Activated CD8-positive, alpha-beta memory T cell treated with anti-CD3 and anti-CD28 coated beads, Interleukin-2, amount 50 U/mL, for 24 hours (primary cell): ENCODE data around the gene REEP5.
"Not testable (repeated sequence)": the region's sequence is repeated elsewhere in the genome, so short reads cannot be mapped to it uniquely, and the experiment has no call there.

Experiments
- DNase-seq: peaks from one replicate; pipeline ENCODE4 v3.0.0-alpha.2; 2020; ENCODE audit errors: extremely low read depth

The REEP5 gene

DNA sequence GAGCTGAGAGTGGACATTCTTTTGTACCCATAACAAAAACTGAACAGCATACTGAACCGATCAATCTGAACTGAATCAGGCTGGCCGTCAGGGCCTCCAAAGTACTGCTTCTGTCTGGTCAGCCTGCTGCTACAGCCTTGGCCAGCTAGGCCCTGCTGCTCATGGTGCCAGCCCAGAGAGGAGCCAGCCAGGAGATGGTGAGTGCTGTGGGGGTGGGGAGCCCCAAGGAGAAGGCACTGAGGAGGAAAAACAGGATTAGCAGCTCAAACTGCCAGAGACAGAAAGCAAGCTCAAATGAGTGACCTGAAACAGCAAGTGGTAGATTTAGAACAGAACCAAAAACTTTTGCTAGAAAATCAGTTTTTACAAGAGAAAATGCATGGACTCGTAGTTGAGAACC, 37.0 kb downstream of the REEP5 start:
- DNase-seq = no peak

DNA sequence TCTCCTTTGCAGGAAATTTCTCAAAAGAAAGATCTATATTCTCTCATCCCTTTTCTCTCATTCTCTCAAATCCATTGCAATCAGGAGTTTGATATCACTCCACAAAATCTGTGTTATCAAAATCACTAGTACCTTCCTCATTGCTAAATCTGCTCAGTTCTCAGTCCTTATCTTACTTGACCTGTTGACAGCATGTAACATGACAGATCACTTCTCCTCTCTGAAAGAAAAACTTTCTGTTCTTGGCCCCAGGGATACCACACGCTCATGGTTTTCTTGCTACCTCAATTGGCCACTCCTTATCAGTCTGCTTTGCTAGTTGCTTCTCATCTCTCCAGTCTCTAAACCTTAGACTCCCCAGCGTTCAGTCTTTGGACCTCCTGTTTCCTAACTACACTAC, 38.8 kb downstream of the REEP5 start:
- DNase-seq = no peak

DNA sequence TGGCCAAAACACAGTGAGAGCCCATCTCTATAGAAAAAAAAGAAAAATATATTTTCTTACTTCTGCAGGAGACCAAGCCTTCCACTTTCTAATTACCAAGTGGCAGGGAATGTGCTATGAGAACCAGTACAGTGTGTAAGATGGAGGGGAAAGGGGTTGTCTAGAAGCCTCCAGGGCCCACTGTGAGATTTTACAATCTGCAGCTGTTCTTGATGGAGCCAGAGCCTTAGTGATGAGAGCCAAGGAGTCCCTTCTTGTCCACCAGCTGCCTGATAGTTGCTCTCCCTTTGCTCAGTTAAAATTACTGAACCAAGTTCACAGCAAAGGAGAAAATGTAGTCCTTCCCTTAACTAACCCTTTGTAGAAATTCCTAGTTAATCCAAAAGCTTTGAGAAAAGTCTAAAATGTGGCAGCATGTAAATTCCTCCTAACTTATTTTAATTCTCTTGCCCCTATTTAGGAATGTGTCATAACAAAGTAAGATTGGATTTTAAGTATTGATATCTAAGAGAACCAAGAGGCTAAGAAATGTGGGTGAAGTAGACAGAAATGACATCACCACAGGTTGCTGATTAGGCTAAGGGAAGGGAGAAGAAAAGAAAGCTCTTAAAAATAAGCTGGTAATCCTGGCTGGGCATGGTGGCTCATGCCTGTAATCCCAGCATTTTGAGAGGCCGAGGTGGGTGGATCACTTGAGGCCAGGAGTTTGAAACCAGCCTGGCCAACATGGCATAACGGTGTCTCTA, 41.6 kb downstream of the REEP5 start:
- DNase-seq = no peak

DNA sequence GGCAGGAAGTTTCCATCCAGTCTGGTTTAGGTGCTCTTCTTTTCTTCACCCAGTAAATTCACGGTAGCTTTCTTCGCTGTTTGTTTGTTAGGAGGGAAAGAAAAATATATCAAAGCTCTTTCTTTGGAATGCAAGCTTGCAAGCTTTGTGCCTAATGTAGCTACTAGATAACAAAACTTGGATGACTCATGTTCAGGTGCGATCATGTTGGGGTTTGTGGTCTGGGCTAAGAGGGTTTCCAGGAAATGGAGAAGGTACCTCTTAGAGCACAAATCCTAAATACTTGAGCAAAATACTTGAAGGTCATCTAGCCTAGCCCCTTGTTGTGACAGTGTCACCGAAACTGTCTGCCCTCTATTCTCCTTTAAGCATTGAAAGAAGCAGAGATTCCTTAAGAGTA, 43.3 kb downstream of the REEP5 start:
- no peak for DNase-seq

DNA sequence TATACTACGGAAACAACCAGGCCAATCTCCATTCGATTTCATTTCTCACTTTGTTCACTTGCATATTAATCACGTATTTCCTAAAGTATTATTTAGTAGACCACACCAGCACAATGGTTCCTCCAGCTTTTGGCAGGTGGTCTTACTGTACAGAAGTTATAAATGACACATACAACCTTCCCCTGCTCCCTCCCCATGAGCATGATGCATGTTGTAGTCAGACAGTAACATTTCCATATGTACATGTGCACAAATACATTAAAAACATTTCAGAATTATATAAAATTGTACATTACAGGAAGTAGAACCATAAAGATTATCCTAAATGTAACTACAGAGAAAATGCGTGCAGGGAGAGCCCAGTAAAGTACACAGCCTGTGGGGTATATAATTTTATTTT, 43.9 kb downstream of the REEP5 start:
- no peak for DNase-seq

DNA sequence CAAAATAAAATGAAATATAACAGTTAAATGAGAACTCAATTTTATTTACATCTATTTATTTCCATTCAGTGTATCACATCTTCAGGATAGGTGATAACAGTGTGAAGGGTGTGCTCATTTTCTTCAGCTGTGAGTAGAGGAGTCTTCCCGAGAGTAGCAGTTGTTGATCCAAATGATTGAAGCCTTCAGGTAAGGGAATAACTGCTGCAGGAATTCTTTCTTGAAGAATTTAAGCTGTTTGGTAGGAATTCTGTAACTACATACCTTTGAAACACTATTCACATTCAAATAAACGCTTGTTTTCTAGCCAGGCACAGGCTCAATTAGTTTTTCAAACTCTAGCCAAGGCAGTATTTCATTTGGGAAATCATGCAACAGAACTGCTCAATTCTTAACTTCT, 45.7 kb downstream of the REEP5 start:
- no peak for DNase-seq

DNA sequence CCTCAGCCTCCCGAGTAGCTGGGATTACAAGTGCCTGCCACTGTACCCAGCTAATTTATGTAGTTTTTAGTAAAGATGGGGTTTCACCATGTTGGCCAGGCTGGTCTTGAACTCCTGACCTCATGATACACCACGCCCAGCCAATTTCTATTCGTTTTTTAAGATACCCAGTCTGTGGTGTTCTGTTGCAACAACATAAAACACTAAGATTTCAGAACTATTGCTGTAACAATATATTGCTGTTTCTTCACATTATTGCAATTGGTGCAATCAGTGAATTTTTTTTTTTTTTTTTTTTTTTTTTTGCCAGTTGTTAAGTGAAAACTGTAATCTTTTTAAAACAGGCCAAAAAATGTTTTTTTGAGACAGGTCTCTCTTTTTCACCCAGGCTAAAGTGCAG, 51.1 kb downstream of the REEP5 start:
- DNase-seq = no peak

DNA sequence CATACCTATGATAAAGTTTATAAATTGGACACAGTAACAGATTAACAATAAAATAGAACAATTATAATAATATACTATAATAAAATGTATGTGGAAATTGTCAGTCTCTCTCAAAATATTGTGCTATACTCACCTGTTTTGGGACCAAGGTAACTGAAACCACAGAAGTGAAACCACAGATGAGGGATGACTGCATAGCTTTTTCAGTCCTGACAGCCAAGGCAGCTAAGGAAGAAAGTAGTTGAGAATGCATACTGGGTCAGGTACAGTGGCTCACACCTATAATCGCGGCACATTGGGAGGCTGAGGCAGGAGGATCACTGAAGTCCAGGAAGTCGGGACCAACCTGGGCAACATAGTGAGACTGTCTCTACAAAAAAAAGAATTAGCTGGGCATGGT, 52.1 kb downstream of the REEP5 start:
- DNase-seq = no peak

DNA sequence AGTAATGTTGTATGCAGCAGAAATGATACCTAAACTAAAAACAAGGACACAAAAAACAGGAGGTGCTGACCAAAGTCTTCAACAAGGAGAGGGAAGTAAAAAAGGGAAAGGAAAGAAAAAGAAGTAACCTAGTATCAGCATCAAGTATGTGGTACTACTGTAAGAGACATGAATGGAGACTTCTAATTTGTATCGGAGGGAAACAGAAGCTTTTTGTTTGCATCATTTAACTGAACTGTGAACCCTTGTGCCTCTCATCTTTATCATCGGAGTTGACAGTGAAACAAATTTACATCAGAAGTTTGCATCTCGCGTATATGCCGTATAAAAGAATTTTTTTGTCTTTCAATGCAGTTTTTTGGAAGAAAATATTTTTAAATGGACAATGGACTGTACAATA, 54.6 kb downstream of the REEP5 start:
- no peak for DNase-seq

DNA sequence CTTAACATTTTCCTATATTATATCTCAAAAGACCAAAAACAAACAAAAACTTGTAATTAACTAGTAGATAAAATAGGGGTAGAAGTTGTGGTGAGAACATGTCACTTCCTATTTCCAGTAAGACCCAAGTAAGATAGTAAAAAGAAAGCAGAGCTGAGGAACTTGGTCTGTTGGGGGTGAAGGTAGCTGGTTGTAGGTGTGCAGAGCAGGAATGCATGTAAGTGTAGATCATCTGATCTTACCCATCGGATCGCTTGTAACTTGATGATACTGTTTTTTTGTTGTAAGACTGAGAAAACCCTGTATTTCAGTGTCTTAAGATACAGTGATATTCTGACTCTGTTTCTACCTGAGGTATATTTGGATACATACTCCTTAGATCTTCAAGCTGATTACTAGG, 55.3 kb downstream of the REEP5 start:
- DNase-seq = no peak

DNA sequence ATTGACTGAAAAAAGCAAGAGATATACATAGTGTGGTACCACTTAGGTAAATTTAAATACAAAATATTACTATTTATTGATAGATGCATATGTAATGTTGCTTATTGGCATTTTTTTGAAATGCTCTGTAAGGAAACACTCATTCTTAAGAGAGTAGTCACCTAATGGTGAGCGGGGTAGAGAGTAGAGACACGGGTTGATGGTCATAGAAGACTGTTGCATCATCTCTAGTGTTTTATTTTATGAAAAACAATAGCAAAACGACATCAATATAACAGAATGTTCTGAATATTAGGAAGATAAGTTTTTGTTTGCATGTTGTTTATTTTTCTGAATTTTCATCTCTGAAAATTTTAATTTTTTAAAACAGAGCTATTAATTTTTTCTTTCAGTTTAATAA, 56.9 kb downstream of the REEP5 start:
- DNase-seq = no peak

DNA sequence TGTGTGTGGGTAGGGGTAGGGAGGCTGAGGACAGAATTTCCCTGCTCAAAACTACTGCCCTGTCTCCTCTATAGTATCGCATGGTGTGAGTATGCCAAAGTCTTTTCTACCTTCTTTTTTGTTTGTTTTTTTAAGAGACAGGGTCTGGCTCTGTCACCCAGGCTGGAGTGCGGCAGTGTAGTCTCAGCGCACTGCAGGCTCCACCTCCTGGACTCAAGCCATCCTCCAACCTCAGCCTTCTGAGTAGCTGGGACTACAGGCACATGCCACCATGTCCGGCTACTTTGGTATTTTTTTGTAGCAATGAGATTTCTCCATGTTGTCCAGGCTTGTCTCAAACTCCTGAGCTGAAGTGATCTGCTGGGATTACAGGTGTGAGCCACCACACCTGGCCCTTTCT, 58.5 kb downstream of the REEP5 start:
- DNase-seq = no peak

DNA sequence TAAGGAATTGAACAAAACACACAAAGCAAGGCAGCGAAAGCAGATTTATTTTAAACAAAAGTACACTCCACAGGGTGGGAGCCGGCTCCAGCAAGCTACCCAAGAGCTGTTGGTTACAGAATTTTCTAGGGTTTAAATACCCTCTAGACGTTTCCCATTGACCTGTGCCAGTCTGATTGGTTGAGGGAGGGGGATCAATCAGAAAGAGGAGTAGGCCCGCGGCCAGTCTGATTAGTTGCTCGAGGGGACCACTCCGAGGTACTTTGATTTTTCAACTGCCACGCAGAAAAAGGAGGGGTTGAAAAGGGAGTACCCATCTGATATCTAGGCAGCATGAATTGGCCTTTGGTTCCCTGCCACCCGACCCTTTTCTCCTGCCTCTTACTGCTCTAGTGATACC, 59.9 kb downstream of the REEP5 start:
- no peak for DNase-seq

DNA sequence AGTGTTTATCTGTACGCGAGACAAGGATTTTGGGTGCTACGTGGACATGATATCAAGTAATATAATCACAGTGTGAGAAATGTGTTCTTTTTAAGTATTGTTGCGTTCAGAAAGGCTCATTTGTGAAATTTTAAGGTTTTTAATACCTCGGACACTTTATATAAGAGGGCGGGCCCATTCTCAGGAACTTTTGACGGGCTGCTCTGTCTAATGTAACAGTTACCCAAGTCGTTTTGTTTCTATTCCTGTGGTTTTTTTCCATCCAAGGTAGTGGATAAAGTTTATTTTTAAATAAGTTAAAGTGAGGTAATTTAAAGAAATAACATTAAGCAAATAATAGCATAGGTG, 60.4 kb downstream of the REEP5 start:
- DNase-seq = no peak

DNA sequence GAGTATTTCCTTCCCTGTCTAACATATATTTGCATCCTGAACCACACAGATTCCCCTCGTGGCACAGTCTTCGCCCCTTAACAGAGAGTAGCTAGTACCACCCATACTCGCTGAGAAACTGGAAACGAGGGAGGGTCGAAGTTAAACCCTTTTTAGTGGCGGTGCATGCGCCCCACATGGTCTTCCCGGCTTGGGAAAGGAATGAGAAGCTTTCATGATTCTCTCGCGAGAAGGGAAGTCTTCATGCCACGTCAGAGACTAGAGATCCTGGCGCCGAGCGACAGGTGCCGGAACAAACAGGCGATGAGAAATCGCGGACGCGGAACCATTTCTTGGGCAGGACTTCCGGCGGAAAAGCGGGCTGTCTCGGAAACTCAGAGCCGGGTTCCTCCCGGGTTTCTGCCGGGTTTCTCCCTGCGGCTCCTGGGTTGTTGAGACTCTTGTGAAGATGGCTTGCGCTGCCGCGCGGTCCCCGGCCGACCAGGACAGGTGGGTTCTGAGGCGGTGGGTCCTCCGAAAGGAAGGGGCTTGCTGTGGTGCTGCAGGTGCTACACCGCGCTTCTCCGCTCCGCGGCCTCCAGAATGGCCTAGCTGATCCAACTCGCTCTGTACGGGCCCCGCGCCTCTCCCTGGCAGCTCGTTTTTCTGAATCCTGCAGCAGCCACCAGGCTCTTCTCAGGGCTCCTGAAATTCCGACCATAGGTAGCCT, 60.9 kb downstream of the REEP5 start, which contains the start of gene SRP19:
Gene SRP19 (plus strand): TSS at position 359 of the 709 bp plus-strand sequence. CDS start 90 bp downstream, at position 449.
- DNase-seq = peak; percentile 78

DNA sequence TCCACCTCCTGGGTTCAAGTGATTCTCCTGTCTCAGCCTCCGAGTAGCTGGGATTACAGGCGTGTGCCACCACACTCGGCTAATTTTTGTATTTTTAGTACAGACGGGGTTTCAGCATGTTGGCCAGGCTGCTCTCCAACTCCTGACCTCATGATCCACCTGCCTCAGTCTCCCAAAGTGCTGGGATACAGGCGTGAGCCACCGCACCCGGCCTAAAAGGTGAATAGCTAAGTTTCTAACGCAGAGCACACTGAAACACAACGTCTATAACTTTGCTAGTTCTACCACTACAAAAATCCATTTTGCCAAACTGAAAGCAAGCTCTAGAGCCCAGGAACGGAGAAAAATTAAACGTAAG, 61.5 kb downstream of the REEP5 start:
- DNase-seq = not testable (repeated sequence)

DNA sequence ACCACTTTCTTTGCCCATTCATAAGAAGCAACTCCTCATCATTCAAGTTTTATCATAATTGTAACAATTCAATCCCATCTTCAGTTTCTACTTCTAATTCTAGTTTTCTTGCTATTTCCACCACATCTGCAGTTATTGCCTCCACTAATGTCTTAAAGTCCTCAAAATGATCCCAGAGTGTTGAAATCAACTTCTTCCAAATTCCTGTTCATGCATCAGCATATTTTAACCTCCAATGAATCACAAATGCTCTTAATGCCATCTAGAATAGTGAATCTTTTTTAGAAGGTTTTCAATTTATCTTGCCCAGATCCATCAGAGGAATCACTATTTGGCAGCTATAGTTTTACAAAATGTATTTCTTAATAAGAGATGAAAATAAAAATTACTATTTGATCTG, 64.2 kb downstream of the REEP5 start:
- no peak for DNase-seq

DNA sequence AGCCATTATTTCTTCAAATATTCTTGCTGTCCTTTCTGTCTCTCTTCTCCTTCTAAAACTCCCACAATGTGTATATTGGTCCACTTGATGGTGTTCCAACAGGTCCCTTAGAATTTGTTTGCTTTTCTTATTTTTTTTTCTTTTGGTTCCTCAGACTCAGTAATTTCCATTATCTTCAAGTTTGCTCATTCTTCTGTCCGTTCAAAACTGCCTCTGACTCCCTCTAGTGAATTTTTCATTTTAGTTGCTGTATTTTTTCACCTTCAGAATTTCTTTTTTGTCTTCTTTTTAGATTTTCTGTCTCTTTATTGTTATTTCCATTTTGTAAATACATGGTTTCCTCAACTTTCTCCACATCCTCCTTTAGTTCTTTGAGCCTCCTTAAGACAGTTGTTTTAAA, 67.4 kb downstream of the REEP5 start:
- DNase-seq = no peak

DNA sequence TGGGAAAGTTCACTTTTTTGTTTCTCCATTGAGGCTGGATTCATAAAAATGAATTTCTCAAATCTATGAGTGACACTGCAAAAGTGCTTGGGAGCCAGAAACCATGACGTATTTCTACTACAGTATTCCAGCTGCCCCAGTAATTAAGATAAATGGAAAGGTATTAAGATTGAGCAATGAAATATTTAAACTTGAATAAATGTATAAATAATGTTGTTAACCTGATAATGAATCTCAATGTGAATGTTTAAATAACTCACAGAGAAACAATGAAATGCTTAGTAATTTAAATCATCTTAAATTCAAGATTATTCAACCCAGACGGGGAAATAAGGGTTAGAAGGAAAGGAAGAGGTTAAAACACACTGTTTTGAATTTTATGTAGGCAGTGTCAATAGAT, 72.1 kb downstream of the REEP5 start:
- no peak for DNase-seq

DNA sequence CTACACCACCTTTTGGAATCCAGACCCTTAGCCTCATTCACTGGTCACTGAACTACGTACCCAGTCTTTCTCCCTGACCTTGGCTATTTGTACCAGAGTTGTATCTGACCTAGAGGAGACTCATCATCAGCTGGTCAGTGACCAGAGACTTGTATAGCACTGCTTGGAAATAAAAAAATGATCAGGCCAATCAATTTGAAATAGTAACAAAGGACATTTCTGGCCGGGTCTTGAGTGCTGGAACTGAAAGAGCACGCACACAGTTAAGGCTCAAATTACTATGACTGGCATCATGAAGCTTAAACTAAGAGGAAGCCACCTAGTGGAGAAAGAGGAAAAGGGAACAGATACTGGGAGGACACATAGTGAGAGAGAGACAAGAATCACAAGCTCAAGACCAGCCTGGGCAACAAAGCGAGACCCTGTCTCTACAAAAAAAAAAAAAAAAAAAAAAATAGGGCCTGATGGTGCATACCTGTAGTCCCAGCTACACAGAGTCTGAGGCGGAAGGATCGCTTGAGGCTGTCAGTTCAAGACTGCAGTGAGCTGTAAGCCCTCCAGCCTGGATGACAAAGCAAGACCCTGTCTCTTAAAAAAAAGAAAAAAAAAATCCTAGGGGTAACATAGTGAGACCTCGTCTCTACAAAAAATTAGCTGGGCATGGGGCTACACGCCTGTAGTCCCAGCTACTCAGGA, 73.8 kb downstream of the REEP5 start:
- no peak for DNase-seq

DNA sequence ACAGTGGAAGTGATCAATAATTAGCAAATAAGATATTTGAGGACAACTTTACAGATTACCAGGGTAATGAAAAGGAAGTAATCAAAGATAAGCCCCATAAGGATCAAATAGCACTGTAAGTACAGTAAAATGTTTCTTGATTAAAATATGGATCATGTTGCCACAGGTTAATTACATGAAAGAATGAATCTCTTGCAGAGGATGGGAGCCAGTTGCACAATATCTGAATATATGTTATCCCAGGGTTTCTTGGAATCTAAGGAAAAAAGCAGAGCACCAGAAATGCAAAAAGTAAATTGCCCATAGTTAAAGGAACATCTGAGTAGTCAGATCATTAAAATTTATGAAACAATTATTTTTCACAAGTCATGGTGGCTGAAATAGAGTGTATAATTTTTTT, 74.7 kb downstream of the REEP5 start:
- no peak for DNase-seq

DNA sequence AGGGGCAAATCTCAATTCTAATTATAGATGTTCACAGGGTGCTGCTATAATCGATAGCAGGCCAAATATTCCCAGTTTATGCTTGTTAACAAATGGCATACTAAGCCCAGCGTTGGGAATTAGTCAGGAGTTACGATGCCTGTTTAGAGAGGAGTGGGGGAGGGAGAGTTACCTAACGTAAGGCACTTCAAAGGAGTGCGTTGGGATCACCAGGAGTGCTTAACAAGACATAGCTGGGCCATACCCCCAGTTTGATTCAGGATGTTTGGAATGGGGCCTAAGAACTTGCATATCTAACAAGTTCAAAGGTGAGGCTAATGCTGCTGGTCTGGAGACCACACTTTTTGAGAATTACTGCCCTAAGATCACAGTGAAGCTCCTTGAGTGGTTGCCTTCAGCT, 75.5 kb downstream of the REEP5 start:
- no peak for DNase-seq

DNA sequence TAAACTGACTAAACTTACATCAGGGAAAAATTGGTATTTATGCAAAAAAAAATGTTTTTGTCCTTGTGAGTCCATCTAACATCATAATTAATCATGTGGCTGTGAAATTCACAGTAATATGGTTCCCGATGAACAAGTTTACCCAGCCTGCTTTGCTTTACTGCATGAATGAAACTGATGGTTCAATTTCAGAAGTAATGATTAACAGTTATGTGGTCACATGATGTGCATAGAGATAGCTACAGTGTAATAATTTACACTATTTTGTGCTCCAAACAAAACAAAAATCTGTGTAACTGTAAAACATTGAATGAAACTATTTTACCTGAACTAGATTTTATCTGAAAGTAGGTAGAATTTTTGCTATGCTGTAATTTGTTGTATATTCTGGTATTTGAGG, 77.5 kb downstream of the REEP5 start:
- DNase-seq = no peak
